A549 (cell line): ENCODE results near the gene SELENOO.

Experiments used
- CEBPB ChIP-seq, 2 experiments: fragments of >200 bp in 1 of 2; sonication (Bioruptor Twin) in 1 of 2; formaldehyde crosslinking in 1 of 2; IDR thresholded peaks; 2 replicates each; pipeline ENCODE4 v1.6.1; 2012 to 2016
- FOSL2 ChIP-seq, 2 experiments: fragments of 450-650 bp in 1 of 2; fragments of >200 bp in 1 of 2; sonication (Bioruptor Twin) in 1 of 2; formaldehyde crosslinking; IDR thresholded peaks; 2 replicates each; pipeline versions ENCODE4 v1.5.0 to v1.6.1; 2016 to 2020; ENCODE audit warnings: mild to moderate bottlenecking in 1 of 2, moderate library complexity in 1 of 2
- HOXA7 ChIP-seq: fragments of 250-450 bp; sonication (Bioruptor Pico); IDR thresholded peaks from 2 replicates; pipeline ENCODE4 v1.5.0; 2020; ENCODE audit warnings: mild to moderate bottlenecking, moderate library complexity
- JUNB ChIP-seq: fragments of >200 bp; sonication (Bioruptor Twin); formaldehyde crosslinking; IDR thresholded peaks from 2 replicates; pipeline ENCODE4 v1.6.1; 2016
- MAFK ChIP-seq: fragments of 450-650 bp; IDR thresholded peaks from 2 replicates; pipeline ENCODE4 v1.6.1; 2014; ENCODE audit not compliant: partially characterized antibody
- MYC ChIP-seq: IDR thresholded peaks from 2 replicates; pipeline ENCODE4 v1.6.1; 2012; ENCODE audit warnings: mild to moderate bottlenecking, inconsistent platforms, low read length, improper control_type of control experiment, borderline replicate concordance
- POLR2A ChIP-seq: IDR thresholded peaks from 2 replicates; pipeline ENCODE4 v1.6.1; 2012; ENCODE audit warnings: mild to moderate bottlenecking, low read length
- POLR2AphosphoS2 ChIP-seq: conservative IDR thresholded peaks from 2 replicates; pipeline ENCODE4 v1.6.1; 2012; ENCODE audit warnings: low read length, improper control_type of control experiment, inconsistent platforms
- SMC3 ChIP-seq: fragments of >200 bp; sonication (Bioruptor Twin); formaldehyde crosslinking; IDR thresholded peaks from 3 replicates; pipeline ENCODE4 v1.6.1; 2018; ENCODE audit warnings: inconsistent platforms
- USF2 ChIP-seq: fragments of 450-650 bp; IDR thresholded peaks from 2 replicates; pipeline ENCODE4 v1.6.1; 2014; ENCODE audit warnings: antibody characterized with exemption
- TF ChIP-seq, protein P1 (sequence below): fragments of >200 bp; sonication (Bioruptor Twin); formaldehyde crosslinking; IDR thresholded peaks from 3 replicates; pipeline ENCODE4 v1.5.1; 2016
- TF ChIP-seq, protein P2 (sequence below): fragments of 250-450 bp; sonication (Bioruptor Pico); IDR thresholded peaks from 2 replicates; pipeline ENCODE4 v1.5.0; 2021; ENCODE audit warnings: mild to moderate bottlenecking, moderate library complexity, borderline replicate concordance
- TF ChIP-seq, protein P3 (sequence below): fragments of 200-600 bp; sonication (generic); IDR thresholded peaks from 2 replicates; pipeline ENCODE4 v1.6.1; 2016; ENCODE audit warnings: antibody characterized with exemption, mild to moderate bottlenecking, moderate library complexity
- TF ChIP-seq, protein P4 (sequence below): fragments of 150-350 bp; IDR thresholded peaks from 2 replicates; pipeline ENCODE4 v1.6.1; 2014; ENCODE audit warnings: low read depth, mild to moderate bottlenecking, low read length

GRCh38 chr22:50247748-50248147 lies 46.9 kb downstream of the SELENOO start:
- no peak for TF ChIP-seq POLR2A
- TF ChIP-seq SMC3, result no peak
- TF ChIP-seq, protein P1, sequence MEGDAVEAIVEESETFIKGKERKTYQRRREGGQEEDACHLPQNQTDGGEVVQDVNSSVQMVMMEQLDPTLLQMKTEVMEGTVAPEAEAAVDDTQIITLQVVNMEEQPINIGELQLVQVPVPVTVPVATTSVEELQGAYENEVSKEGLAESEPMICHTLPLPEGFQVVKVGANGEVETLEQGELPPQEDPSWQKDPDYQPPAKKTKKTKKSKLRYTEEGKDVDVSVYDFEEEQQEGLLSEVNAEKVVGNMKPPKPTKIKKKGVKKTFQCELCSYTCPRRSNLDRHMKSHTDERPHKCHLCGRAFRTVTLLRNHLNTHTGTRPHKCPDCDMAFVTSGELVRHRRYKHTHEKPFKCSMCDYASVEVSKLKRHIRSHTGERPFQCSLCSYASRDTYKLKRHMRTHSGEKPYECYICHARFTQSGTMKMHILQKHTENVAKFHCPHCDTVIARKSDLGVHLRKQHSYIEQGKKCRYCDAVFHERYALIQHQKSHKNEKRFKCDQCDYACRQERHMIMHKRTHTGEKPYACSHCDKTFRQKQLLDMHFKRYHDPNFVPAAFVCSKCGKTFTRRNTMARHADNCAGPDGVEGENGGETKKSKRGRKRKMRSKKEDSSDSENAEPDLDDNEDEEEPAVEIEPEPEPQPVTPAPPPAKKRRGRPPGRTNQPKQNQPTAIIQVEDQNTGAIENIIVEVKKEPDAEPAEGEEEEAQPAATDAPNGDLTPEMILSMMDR, result no peak
- no peak for TF ChIP-seq FOSL2 (IDR thresholded peaks at IDR 0.05)
- no peak for TF ChIP-seq FOSL2 (CRISPR knock-in tag; IDR thresholded peaks at IDR 0.05)
- no peak for TF ChIP-seq MYC
- TF ChIP-seq, protein P2, sequence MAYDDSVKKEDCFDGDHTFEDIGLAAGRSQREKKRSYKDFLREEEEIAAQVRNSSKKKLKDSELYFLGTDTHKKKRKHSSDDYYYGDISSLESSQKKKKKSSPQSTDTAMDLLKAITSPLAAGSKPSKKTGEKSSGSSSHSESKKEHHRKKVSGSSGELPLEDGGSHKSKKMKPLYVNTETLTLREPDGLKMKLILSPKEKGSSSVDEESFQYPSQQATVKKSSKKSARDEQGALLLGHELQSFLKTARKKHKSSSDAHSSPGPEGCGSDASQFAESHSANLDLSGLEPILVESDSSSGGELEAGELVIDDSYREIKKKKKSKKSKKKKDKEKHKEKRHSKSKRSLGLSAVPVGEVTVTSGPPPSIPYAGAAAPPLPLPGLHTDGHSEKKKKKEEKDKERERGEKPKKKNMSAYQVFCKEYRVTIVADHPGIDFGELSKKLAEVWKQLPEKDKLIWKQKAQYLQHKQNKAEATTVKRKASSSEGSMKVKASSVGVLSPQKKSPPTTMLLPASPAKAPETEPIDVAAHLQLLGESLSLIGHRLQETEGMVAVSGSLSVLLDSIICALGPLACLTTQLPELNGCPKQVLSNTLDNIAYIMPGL (CRISPR knock-in tag), result no peak
- no peak for TF ChIP-seq HOXA7 (CRISPR knock-in tag)
- TF ChIP-seq MAFK, result no peak
- TF ChIP-seq JUNB, result no peak
- TF ChIP-seq CEBPB (IDR thresholded peaks at IDR 0.05), result no peak
- TF ChIP-seq, protein P3, sequence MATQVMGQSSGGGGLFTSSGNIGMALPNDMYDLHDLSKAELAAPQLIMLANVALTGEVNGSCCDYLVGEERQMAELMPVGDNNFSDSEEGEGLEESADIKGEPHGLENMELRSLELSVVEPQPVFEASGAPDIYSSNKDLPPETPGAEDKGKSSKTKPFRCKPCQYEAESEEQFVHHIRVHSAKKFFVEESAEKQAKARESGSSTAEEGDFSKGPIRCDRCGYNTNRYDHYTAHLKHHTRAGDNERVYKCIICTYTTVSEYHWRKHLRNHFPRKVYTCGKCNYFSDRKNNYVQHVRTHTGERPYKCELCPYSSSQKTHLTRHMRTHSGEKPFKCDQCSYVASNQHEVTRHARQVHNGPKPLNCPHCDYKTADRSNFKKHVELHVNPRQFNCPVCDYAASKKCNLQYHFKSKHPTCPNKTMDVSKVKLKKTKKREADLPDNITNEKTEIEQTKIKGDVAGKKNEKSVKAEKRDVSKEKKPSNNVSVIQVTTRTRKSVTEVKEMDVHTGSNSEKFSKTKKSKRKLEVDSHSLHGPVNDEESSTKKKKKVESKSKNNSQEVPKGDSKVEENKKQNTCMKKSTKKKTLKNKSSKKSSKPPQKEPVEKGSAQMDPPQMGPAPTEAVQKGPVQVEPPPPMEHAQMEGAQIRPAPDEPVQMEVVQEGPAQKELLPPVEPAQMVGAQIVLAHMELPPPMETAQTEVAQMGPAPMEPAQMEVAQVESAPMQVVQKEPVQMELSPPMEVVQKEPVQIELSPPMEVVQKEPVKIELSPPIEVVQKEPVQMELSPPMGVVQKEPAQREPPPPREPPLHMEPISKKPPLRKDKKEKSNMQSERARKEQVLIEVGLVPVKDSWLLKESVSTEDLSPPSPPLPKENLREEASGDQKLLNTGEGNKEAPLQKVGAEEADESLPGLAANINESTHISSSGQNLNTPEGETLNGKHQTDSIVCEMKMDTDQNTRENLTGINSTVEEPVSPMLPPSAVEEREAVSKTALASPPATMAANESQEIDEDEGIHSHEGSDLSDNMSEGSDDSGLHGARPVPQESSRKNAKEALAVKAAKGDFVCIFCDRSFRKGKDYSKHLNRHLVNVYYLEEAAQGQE, result no peak
- no peak; the same call in 1 of the 2 replicates for TF ChIP-seq POLR2AphosphoS2
- TF ChIP-seq, protein P4, sequence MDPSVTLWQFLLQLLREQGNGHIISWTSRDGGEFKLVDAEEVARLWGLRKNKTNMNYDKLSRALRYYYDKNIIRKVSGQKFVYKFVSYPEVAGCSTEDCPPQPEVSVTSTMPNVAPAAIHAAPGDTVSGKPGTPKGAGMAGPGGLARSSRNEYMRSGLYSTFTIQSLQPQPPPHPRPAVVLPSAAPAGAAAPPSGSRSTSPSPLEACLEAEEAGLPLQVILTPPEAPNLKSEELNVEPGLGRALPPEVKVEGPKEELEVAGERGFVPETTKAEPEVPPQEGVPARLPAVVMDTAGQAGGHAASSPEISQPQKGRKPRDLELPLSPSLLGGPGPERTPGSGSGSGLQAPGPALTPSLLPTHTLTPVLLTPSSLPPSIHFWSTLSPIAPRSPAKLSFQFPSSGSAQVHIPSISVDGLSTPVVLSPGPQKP, result no peak
- no peak for TF ChIP-seq USF2
